Neural cell (in vitro differentiated cells): ENCODE measurements around the gene PPFIBP2. TPM values are rescaled to one million over a fixed set of nuclear protein-coding genes. Genes with fewer than 3 reads are reported as not detected.

Source experiments
- H2AFZ ChIP-seq: fragments of 200-600, 300-800 bp; sonication (generic), shearing (Covaris generic); 2 replicates; pipeline ENCODE4 v1.6.0; 2014; ENCODE audit warnings: low read depth, mild to moderate bottlenecking, antibody characterized with exemption, low read length, moderate library complexity
- H3F3A ChIP-seq: fragments of 200-600 bp; shearing (Covaris generic); 2 replicates; pipeline ENCODE4 v1.6.1; 2016; ENCODE audit warnings: mild to moderate bottlenecking, moderate library complexity, mixed read lengths, antibody characterized with exemption, low read length; ENCODE audit not compliant: insufficient read depth, poor library complexity, severe bottlenecking
- H3K27ac ChIP-seq: fragments of 200-600, 300-800 bp; sonication (generic), shearing (Covaris generic); 2 replicates; pipeline ENCODE4 v1.5.1; 2014; ENCODE audit warnings: mild to moderate bottlenecking, low read length, moderate library complexity
- H3K27me3 ChIP-seq: fragments of 300-800, 200-600 bp; sonication (generic), shearing (Covaris generic); 2 replicates; pipeline ENCODE4 v1.6.0; 2014; ENCODE audit warnings: mild to moderate bottlenecking, low read depth, low read length, moderate library complexity; ENCODE audit not compliant: insufficient read depth
- H3K36me3 ChIP-seq: fragments of 300-800, 200-600 bp; sonication (generic), shearing (Covaris generic); 2 replicates; pipeline ENCODE4 v1.5.1; 2014; ENCODE audit warnings: mild to moderate bottlenecking, antibody characterized with exemption, low read length, moderate library complexity; ENCODE audit not compliant: insufficient read depth
- H3K4me2 ChIP-seq: fragments of 300-800, 200-600 bp; sonication (generic), shearing (Covaris generic); 2 replicates; pipeline ENCODE4 v1.6.0; 2014; ENCODE audit warnings: mild to moderate bottlenecking, low read length
- H3K4me3 ChIP-seq: fragments of 300-800, 200-600 bp; sonication (generic), shearing (Covaris generic); 2 replicates; pipeline ENCODE4 v1.5.1; 2014; ENCODE audit warnings: mild to moderate bottlenecking, low read length, moderate library complexity
- H3K79me2 ChIP-seq: fragments of 200-600 bp; shearing (Covaris generic); replicated peaks from 2 replicates; pipeline ENCODE4 v1.6.0; 2014; ENCODE audit warnings: mild to moderate bottlenecking, low read length, moderate library complexity; ENCODE audit not compliant: insufficient read depth
- H3K9ac ChIP-seq: fragments of 300-800, 200-600 bp; sonication (generic), shearing (Covaris generic); 2 replicates; pipeline ENCODE4 v1.6.1; 2016; ENCODE audit warnings: mild to moderate bottlenecking, low read length, mixed read lengths
- H3K9me2 ChIP-seq: fragments of 200-600 bp; shearing (Covaris generic); 2 replicates; pipeline ENCODE4 v1.6.1; 2016; ENCODE audit warnings: mild to moderate bottlenecking, low read length, mixed read lengths; ENCODE audit not compliant: insufficient read depth
- H3K9me3 ChIP-seq: fragments of 200-600, 300-800 bp; sonication (generic), shearing (Covaris generic); 2 replicates; pipeline ENCODE4 v1.6.1; 2016; ENCODE audit warnings: mild to moderate bottlenecking, mixed run types, low read length, moderate library complexity, mixed read lengths
- H4K20me1 ChIP-seq: fragments of 200-600 bp; shearing (Covaris generic); 2 replicates; pipeline ENCODE4 v1.6.1; 2016; ENCODE audit warnings: mild to moderate bottlenecking, mixed run types; ENCODE audit not compliant: insufficient read depth
- CTCF ChIP-seq: fragments of 450-650 bp; IDR thresholded peaks from 2 replicates; pipeline ENCODE4 v1.5.1; 2014; ENCODE audit warnings: antibody characterized with exemption, mild to moderate bottlenecking, moderate library complexity; ENCODE audit not compliant: poor library complexity, severe bottlenecking
- EP300 ChIP-seq: fragments of 450-650 bp; conservative IDR thresholded peaks from 2 replicates; pipeline ENCODE4 v1.6.1; 2014; ENCODE audit warnings: antibody characterized with exemption, mild to moderate bottlenecking, moderate library complexity; ENCODE audit not compliant: poor library complexity, severe bottlenecking
- EZH2 ChIP-seq: fragments of 200-600, 300-800 bp; shearing (Covaris generic), sonication (generic); IDR thresholded peaks from 2 replicates; pipeline ENCODE4 v1.6.1; 2014; ENCODE audit warnings: antibody characterized with exemption, low read length, borderline replicate concordance, mild to moderate bottlenecking; ENCODE audit not compliant: insufficient read depth, poor library complexity, severe bottlenecking
- MXI1 ChIP-seq: fragments of 450-650 bp; conservative IDR thresholded peaks from 2 replicates; pipeline ENCODE4 v1.6.1; 2014; ENCODE audit warnings: antibody characterized with exemption, mild to moderate bottlenecking; ENCODE audit not compliant: poor library complexity, severe bottlenecking
- POLR2AphosphoS5 ChIP-seq: IDR thresholded peaks from 2 replicates; pipeline ENCODE4 v1.6.1; 2012
- RAD21 ChIP-seq: fragments of 450-650 bp; conservative IDR thresholded peaks from 2 replicates; pipeline ENCODE4 v1.6.1; 2014; ENCODE audit warnings: antibody characterized with exemption, mild to moderate bottlenecking, moderate library complexity
- REST ChIP-seq: IDR thresholded peaks from 2 replicates; pipeline ENCODE4 v1.6.1; 2012; ENCODE audit warnings: borderline replicate concordance
- SMC3 ChIP-seq: fragments of 450-650 bp; conservative IDR thresholded peaks from 2 replicates; pipeline ENCODE4 v1.6.1; 2014; ENCODE audit warnings: antibody characterized with exemption, mild to moderate bottlenecking, moderate library complexity; ENCODE audit not compliant: poor library complexity
- TAF1 ChIP-seq: IDR thresholded peaks from 2 replicates; pipeline ENCODE4 v1.6.1; 2012; ENCODE audit warnings: low read depth
- polyA plus RNA-seq: library from polyadenylated mRNA; depleted of rRNA; stranded (reverse); fragments of >200 nt; gene quantifications from 2 replicates; pipeline ENCODE4 v1.2.3, GENCODE V29; 2014

Gene PPFIBP2
- polyA plus RNA-seq, 1 donor from 2014 or later: not detected

GRCh38 chr11:7569044-7569443, 55.2 kb downstream of the PPFIBP2 start:
- Histone ChIP-seq H3F3A (no peaks in the 10 kb centered on the region), H4K20me1 (no peaks in the 10 kb centered on the region), H3K4me3 (no peak overlapping the region), H3K9me2 (no peaks in the 10 kb centered on the region), H3K9me3 (no peaks in the 10 kb centered on the region), H3K36me3 (no peaks in the 10 kb centered on the region), H3K79me2 (no peaks in the 10 kb centered on the region), H3K27ac (no peak overlapping the region), H2AFZ (no peak overlapping the region), H3K27me3 (no peaks in the 10 kb centered on the region), H3K4me2 (no peak overlapping the region), H3K9ac (no peak overlapping the region)
- TF ChIP-seq SMC3 (no peak), CTCF (no peak), REST (no peak), RAD21 (no peak), EZH2 (no peak), POLR2AphosphoS5 (no peak), EP300 (no peak), MXI1 (no peak), TAF1 (no peak)

GRCh38 chr11:7570241-7570640, 56.4 kb downstream of the PPFIBP2 start:
- no peak overlapping the region for H2AFZ ChIP-seq
- no peaks in the 10 kb centered on the region for H4K20me1 ChIP-seq
- H3K9me2 ChIP-seq: no peaks in the 10 kb centered on the region
- no peak overlapping the region for H3K4me3 ChIP-seq
- no peaks in the 10 kb centered on the region for H3K9me3 ChIP-seq
- no peaks in the 10 kb centered on the region for H3K36me3 ChIP-seq
- H3K27ac ChIP-seq: no peak overlapping the region
- H3K4me2 ChIP-seq: no peak overlapping the region
- no peaks in the 10 kb centered on the region for H3K27me3 ChIP-seq
- H3K9ac ChIP-seq: no peak overlapping the region
- no peaks in the 10 kb centered on the region for H3F3A ChIP-seq
- no peaks in the 10 kb centered on the region for H3K79me2 ChIP-seq
- TF ChIP-seq REST (no peak), EZH2 (no peak), SMC3 (no peak), MXI1 (no peak), RAD21 (no peak), CTCF (no peak), TAF1 (no peak), POLR2AphosphoS5 (no peak), EP300 (no peak)
